CD4-positive, alpha-beta T cell treated with Interleukin-21 for 1 hour (primary cell): ENCODE measurements around the gene COQ10A.
"Not testable (repeated sequence)": the region's sequence is repeated elsewhere in the genome, so short reads cannot be mapped to it uniquely, and the experiment has no call there.

Experiments used
- DNase-seq: peaks from one replicate; pipeline ENCODE4 v3.0.0-alpha.2; 2020

Gene COQ10A

GRCh38 chr12:56282579-56282978 is 15.8 kb downstream of the COQ10A start:
- DNase-seq = no peak

- DNase-seq = not testable (repeated sequence)
Measured at GRCh38 chr12:56284263-56284662, 17.5 kb downstream of the COQ10A start.

- no peak for DNase-seq
Measured at GRCh38 chr12:56286044-56286830, 19.5 kb downstream of the COQ10A start.

- no peak for DNase-seq
Measured at GRCh38 chr12:56288705-56289387, 22.1 kb downstream of the COQ10A start.

- DNase-seq = no peak
Measured at GRCh38 chr12:56293795-56294194, 27.1 kb downstream of the COQ10A start.

GRCh38 chr12:56296295-56296694 is 29.6 kb downstream of the COQ10A start:
- no peak for DNase-seq

- DNase-seq = no peak
Measured at GRCh38 chr12:56297400-56297799, 30.7 kb downstream of the COQ10A start.

- DNase-seq = no peak
Measured at GRCh38 chr12:56298828-56299227, 32.1 kb downstream of the COQ10A start.

GRCh38 chr12:56299308-56299852 is 32.6 kb downstream of the COQ10A start:
- DNase-seq = peak; percentile 60

GRCh38 chr12:56299853-56300643 is 33.3 kb downstream of the COQ10A start, which contains the start of gene CS:
Gene CS (minus strand): TSS chr12:56300330. CDS start chr12:56300201, 129 bp downstream.
- peak; percentile 99 for DNase-seq

GRCh38 chr12:56300644-56301464 is 34.1 kb downstream of the COQ10A start:
- DNase-seq = no peak

GRCh38 chr12:56304276-56304675 is 37.5 kb downstream of the COQ10A start:
- DNase-seq = no peak

- DNase-seq = no peak
Measured at GRCh38 chr12:56304872-56305590, 38.3 kb downstream of the COQ10A start.

- no peak for DNase-seq
Measured at GRCh38 chr12:56307221-56307965, 40.7 kb downstream of the COQ10A start.

- no peak for DNase-seq
Measured at GRCh38 chr12:56308714-56309113, 42.0 kb downstream of the COQ10A start.

GRCh38 chr12:56311003-56311402 is 44.3 kb downstream of the COQ10A start:
- no peak for DNase-seq

GRCh38 chr12:56315249-56315621 is 48.5 kb downstream of the COQ10A start:
- no peak for DNase-seq

GRCh38 chr12:56315622-56316473 is 49.1 kb downstream of the COQ10A start, which contains the start of gene CNPY2:
Gene CNPY2 (minus strand): TSS chr12:56315988. CDS start chr12:56315217, 771 bp downstream.
- DNase-seq = peak; percentile 96

- DNase-seq = no peak
Measured at GRCh38 chr12:56317675-56318074, 50.9 kb downstream of the COQ10A start.
